Activated naive CD4-positive, alpha-beta T cell treated with anti-CD3 and anti-CD28 coated beads, Interleukin-2, amount 50 U/mL, for 16 hours (primary cell): ENCODE results near the gene MALT1.
"Not testable (repeated sequence)": the region's sequence is repeated elsewhere in the genome, so short reads cannot be mapped to it uniquely, and the experiment has no call there.

Experiments used
- DNase-seq: peaks from one replicate; pipeline ENCODE4 v3.0.0-alpha.2; 2020

MALT1 gene

GRCh38 chr18:58748899-58749595 lies 77.8 kb downstream of the MALT1 start:
- DNase-seq, result no peak

GRCh38 chr18:58753976-58754375 lies 82.7 kb downstream of the MALT1 start:
- DNase-seq, result no peak

GRCh38 chr18:58754544-58755068 lies 83.3 kb downstream of the MALT1 start:
- DNase-seq, result no peak

- peak; percentile 16 for DNase-seq
Measured at GRCh38 chr18:58755304-58756010, 84.2 kb downstream of the MALT1 start.

GRCh38 chr18:58756148-58756547 lies 84.9 kb downstream of the MALT1 start:
- DNase-seq, result no peak

- no peak for DNase-seq
Measured at GRCh38 chr18:58756596-58757240, 85.5 kb downstream of the MALT1 start.

- not testable (repeated sequence) for DNase-seq
Measured at GRCh38 chr18:58757351-58757750, 86.1 kb downstream of the MALT1 start.

GRCh38 chr18:58758046-58758445 lies 86.8 kb downstream of the MALT1 start:
- no peak for DNase-seq

GRCh38 chr18:58758606-58759005 lies 87.3 kb downstream of the MALT1 start:
- DNase-seq, result no peak

- DNase-seq, result no peak
Measured at GRCh38 chr18:58761241-58761969, 90.1 kb downstream of the MALT1 start.

GRCh38 chr18:58761970-58762780 lies 90.9 kb downstream of the MALT1 start:
- no peak for DNase-seq

GRCh38 chr18:58762781-58763171 lies 91.5 kb downstream of the MALT1 start:
- no peak for DNase-seq

- no peak for DNase-seq
Measured at GRCh38 chr18:58766164-58766563, 94.9 kb downstream of the MALT1 start.

- DNase-seq, result no peak
Measured at GRCh38 chr18:58766946-58767345, 95.7 kb downstream of the MALT1 start.

GRCh38 chr18:58768293-58768974 lies 97.2 kb downstream of the MALT1 start:
- peak; percentile 76 for DNase-seq

- no peak for DNase-seq
Measured at GRCh38 chr18:58769321-58769720, 98.1 kb downstream of the MALT1 start.

- DNase-seq, result no peak
Measured at GRCh38 chr18:58770601-58771000, 99.3 kb downstream of the MALT1 start.

- DNase-seq, result no peak
Measured at GRCh38 chr18:58772161-58772560, 100.9 kb downstream of the MALT1 start.

- no peak for DNase-seq
Measured at GRCh38 chr18:58776084-58776483, 104.8 kb downstream of the MALT1 start.

GRCh38 chr18:58776541-58776940 lies 105.3 kb downstream of the MALT1 start:
- not testable (repeated sequence) for DNase-seq

GRCh38 chr18:58777471-58777870 lies 106.2 kb downstream of the MALT1 start:
- DNase-seq, result no peak

GRCh38 chr18:58779529-58779928 lies 108.3 kb downstream of the MALT1 start:
- no peak for DNase-seq
